HEK293T (cell line): Measurements from ENCODE around the gene LOC128125822.

ENCODE experiments used
- ARNT ChIP-seq: fragments of 450-650 bp; IDR thresholded peaks from 2 replicates; pipeline ENCODE4 v1.6.1; 2017; ENCODE audit warnings: mild to moderate bottlenecking
- ZNF384 ChIP-seq: fragments of 450-650 bp; IDR thresholded peaks from 2 replicates; pipeline ENCODE4 v1.6.1; 2016

DNA sequence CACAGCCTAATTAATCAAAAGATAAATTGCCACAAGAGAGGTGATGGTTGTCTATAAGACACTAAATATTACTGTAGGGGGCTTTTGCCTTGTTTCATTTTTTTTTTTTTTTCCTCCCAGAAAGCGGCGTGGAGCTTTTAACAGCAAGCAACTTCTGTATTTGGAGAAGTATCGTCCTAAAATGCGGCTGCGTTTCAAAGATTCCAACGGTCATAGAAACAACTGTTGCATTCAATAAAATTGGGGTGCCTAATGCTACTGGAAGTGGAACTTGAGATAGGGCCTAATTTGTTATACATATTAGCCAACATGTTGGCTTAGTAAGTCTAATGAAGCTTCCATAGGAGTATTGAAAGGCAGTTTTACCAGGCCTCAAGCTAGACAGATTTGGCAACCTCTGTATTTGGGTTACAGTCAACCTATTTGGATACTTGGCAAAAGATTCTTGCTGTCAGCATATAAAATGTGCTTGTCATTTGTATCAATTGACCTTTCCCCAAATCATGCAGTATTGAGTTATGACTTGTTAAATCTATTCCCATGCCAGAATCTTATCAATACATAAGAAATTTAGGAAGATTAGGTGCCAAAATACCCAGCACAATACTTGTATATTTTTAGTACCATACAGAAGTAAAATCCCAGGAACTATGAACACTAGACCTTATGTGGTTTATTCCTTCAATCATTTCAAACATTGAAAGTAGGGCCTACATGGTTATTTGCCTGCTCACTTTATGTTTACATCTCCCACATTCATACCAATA is 7.8 kb downstream of the LOC128125822 start:
- TF ChIP-seq ARNT: no peak
- TF ChIP-seq ZNF384: no peak
